HL-60 (cell line): ENCODE measurements around the gene TTC4.

Experiments used
- DNase-seq, 2 experiments: peaks; one replicate each; pipeline ENCODE4 v3.0.0-alpha.2; 2010 to 2020; ENCODE audit warnings: low read depth in 1 of 2, low spot score in 1 of 2
- H3K27ac ChIP-seq: fragments of 250-450 bp; sonication (Bioruptor Pico); replicated peaks from 2 replicates; pipeline ENCODE4 v1.5.1; 2020; ENCODE audit warnings: mild to moderate bottlenecking, moderate library complexity
- H3K27me3 ChIP-seq: fragments of 250-450 bp; sonication (Bioruptor Pico); 2 replicates; pipeline ENCODE4 v1.5.1; 2021; ENCODE audit warnings: mild to moderate bottlenecking, moderate library complexity; ENCODE audit not compliant: insufficient read depth, poor library complexity, severe bottlenecking
- H3K4me3 ChIP-seq: replicated peaks from 2 replicates; pipeline ENCODE4 v1.5.1; 2011; ENCODE audit warnings: mild to moderate bottlenecking, control low read depth, low read length; ENCODE audit not compliant: insufficient read depth
- CTCF ChIP-seq: IDR thresholded peaks from one replicate; pipeline ENCODE4 v1.5.1; 2011; ENCODE audit warnings: low read length, control low read depth, inconsistent platforms; ENCODE audit not compliant: insufficient read depth
- GABPA ChIP-seq: IDR thresholded peaks from 2 replicates; pipeline ENCODE4 v1.6.1; 2012; ENCODE audit warnings: low read depth
- POLR2AphosphoS5 ChIP-seq: IDR thresholded peaks from 2 replicates; pipeline ENCODE4 v1.6.1; 2012; ENCODE audit warnings: low read depth
- REST ChIP-seq: IDR thresholded peaks from 2 replicates; pipeline ENCODE4 v1.6.1; 2012; ENCODE audit warnings: low read depth; ENCODE audit not compliant: insufficient replicate concordance
- SPI1 ChIP-seq: IDR thresholded peaks from 2 replicates; pipeline ENCODE4 v1.6.1; 2012; ENCODE audit warnings: low read depth, mild to moderate bottlenecking, borderline replicate concordance

TTC4 gene

GRCh38 chr1:54709547-54710292, 5.9 kb upstream of the TTC4 start:
- TF ChIP-seq REST (no peak), SPI1 (no peak), POLR2AphosphoS5 (no peak), GABPA (no peak), CTCF (no peak)
- no peaks in the 10 kb centered on the region for H3K27me3 ChIP-seq
- no peak overlapping the region for H3K4me3 ChIP-seq
- no peak for DNase-seq
- no peak overlapping the region for H3K27ac ChIP-seq

- no peak for TF ChIP-seq SPI1
- TF ChIP-seq GABPA, result no peak
- TF ChIP-seq REST, result no peak
- no peak for TF ChIP-seq POLR2AphosphoS5
- TF ChIP-seq CTCF, result no peak
- Histone ChIP-seq H3K27me3 (no peaks in the 10 kb centered on the region), H3K4me3 (no peak overlapping the region), H3K27ac (no peak overlapping the region)
- DNase-seq, result no peak
These were observed 5.2 kb upstream of the TTC4 start for GRCh38 chr1:54710434-54710833.

GRCh38 chr1:54710841-54711240, 4.8 kb upstream of the TTC4 start:
- H3K27ac ChIP-seq, result no peak overlapping the region
- TF ChIP-seq REST, result no peak
- TF ChIP-seq SPI1, result no peak
- TF ChIP-seq CTCF, result no peak
- TF ChIP-seq GABPA, result no peak
- TF ChIP-seq POLR2AphosphoS5, result no peak
- H3K4me3 ChIP-seq, result no peak overlapping the region
- H3K27me3 ChIP-seq, result no peaks in the 10 kb centered on the region
- DNase-seq, result no peak
